ENCODE data around the gene PHRF1. TPM values are rescaled to one million over a fixed set of nuclear protein-coding genes. Genes with fewer than 3 reads are reported as not detected.

PHRF1 gene
- total RNA-seq, 1 experiment from 2014 or later = 48.9 TPM

GRCh38 chr11:550021-550745 lies 26.1 kb upstream of the PHRF1 start:
- Histone ChIP-seq H4K20me1 (ENCODE audit: control insufficient read depth, insufficient read depth, insufficient read length) (no peaks in the 10 kb centered on the region), H3K9me3 (ENCODE audit: control insufficient read depth, low read depth, low read length) (no peaks in the 10 kb centered on the region), H2AFZ (ENCODE audit: low read length) (no peak overlapping the region), H3K27me3 (ENCODE audit: insufficient read depth, low read length) (no peaks in the 10 kb centered on the region), H3K4ac (ENCODE audit: low read depth, low read length) (no peak overlapping the region), H3K18ac (ENCODE audit: insufficient read length, low read depth, low read length) (no peak overlapping the region), H3K4me2 (ENCODE audit: insufficient read depth, insufficient read length, low read length) (no peak overlapping the region), H4K5ac (ENCODE audit: insufficient read length, low read depth, low read length) (no peak overlapping the region), H2BK5ac (ENCODE audit: insufficient read length, low read length) (no peak overlapping the region), H3K56ac (ENCODE audit: insufficient read length, low read depth, low read length) (no peak overlapping the region), H3K79me1 (ENCODE audit: insufficient read depth, low read depth, low read length, poor library complexity, severe bottlenecking) (no peaks in the 10 kb centered on the region), H3K14ac (ENCODE audit: insufficient read depth, low read length) (no peak overlapping the region; the same call in 1 of the 2 replicates), H3T11ph (ENCODE audit: low read length) (no peak overlapping the region), H2BK12ac (ENCODE audit: insufficient read length, low read depth, low read length) (no peak overlapping the region), H3K23ac (ENCODE audit: insufficient read length, low read depth, low read length) (no peak overlapping the region), H3K9ac (ENCODE audit: extremely low read depth, insufficient read length, low read length) (no peak overlapping the region), H3K79me2 (ENCODE audit: insufficient read depth, low read length) (no peaks in the 10 kb centered on the region), H3K4me1 (ENCODE audit: insufficient read depth, low read length) (no peaks in the 10 kb centered on the region), H2BK120ac (ENCODE audit: low read depth, low read length, poor library complexity, severe bottlenecking) (no peak overlapping the region), H4K8ac (replicated peaks; ENCODE audit: insufficient read length, low read depth, low read length) (no peak overlapping the region), H4K91ac (ENCODE audit: insufficient read length, low read depth, low read length) (no peak overlapping the region), H2BK15ac (ENCODE audit: low read depth, low read length) (no peak overlapping the region), H2BK20ac (ENCODE audit: low read depth, low read length, poor library complexity, severe bottlenecking) (no peak overlapping the region), H3K27ac (ENCODE audit: insufficient read length, low read depth, low read length) (no peak overlapping the region), H3K23me2 (ENCODE audit: insufficient read length, low read depth, low read length, poor library complexity, severe bottlenecking) (no peaks in the 10 kb centered on the region), H2AK5ac (ENCODE audit: insufficient read length, low read length) (no peak overlapping the region)
- Mint-ChIP-seq H3K27ac (peak overlapping the region in 1 of 3 experiments; percentile 75; a peak in 1 of 7 replicates), H3K9me3 (no peaks in the 10 kb centered on the region; a peak in 1 of 5 replicates), H3K4me1 (no peaks in the 10 kb centered on the region), H3K4me3 (no peak overlapping the region), H3K27me3 (ENCODE audit: low read depth) (peaks cover 7% of the 10 kb centered on the region), H3K36me3 (ENCODE audit: insufficient read depth in 1 of 3, low read depth in 3 of 3) (no peaks in the 10 kb centered on the region)
- no peak for TF ChIP-seq CTCF (conservative IDR thresholded peaks at IDR 0.05)
- DNase-seq = no peak
- WGBS (ENCODE audit: extremely low coverage, insufficient read length, low lambda C conversion rate) = no CpG with 5 or more reads among the region's 25 CpGs
